Endothelial cell of umbilical vein (primary cell): Measurements from ENCODE around the gene RELT. TPM values are rescaled to one million over a fixed set of nuclear protein-coding genes. Genes with fewer than 3 reads are reported as not detected.

Experiments used
- BruUV-seq: library from RNA; stranded (reverse); fragments of 400-500 nt; replicated peaks from 2 replicates; lab custom pipeline; 2021; lab: Mats Ljungman, UMichigan
- CTCF ChIA-PET: fragments of 300-600, 350-600 bp; sonication (Branson Sonifier 250); formaldehyde crosslinking; loops from one replicate; lab custom pipeline; 2021; ENCODE audit warnings: antibody characterized with exemption, inconsistent platforms; lab: Charles Lee
- POLR2A ChIA-PET: fragments of 300-600, 350-600 bp; sonication (Branson Sonifier 250); formaldehyde crosslinking; loops from one replicate; lab custom pipeline; 2021; ENCODE audit warnings: antibody characterized with exemption, inconsistent platforms; lab: Charles Lee
- DNase-seq: peaks from one replicate; pipeline ENCODE4 v3.0.0-alpha.2; 2011; ENCODE audit warnings: low read depth, low spot score
- FAIRE-seq: peaks from 2 replicates; lab custom pipeline; 2011; peaks lifted over from hg19 to GRCh38; lab: Jason Lieb, UNC
- H2AFZ ChIP-seq: 2 replicates; pipeline ENCODE4 v1.6.0; 2012; ENCODE audit warnings: low read depth, low read length, control low read depth, inconsistent platforms
- H3K27ac ChIP-seq: 2 replicates; pipeline ENCODE4 v1.5.1; 2011; ENCODE audit warnings: low read depth, mild to moderate bottlenecking, control low read depth, low read length, moderate library complexity; ENCODE audit not compliant: insufficient read depth
- H3K27me3 ChIP-seq, 2 experiments: 2 replicates each; pipeline versions ENCODE4 v1.6.0 to v1.6.1; 2011; ENCODE audit warnings: low read length in 2 of 2, mixed read lengths in 1 of 2; ENCODE audit not compliant: control insufficient read depth in 2 of 2, insufficient read depth in 2 of 2
- H3K36me3 ChIP-seq, 2 experiments: 2 replicates in 1 of 2; 3 replicates in 1 of 2; pipeline ENCODE4 v1.5.1; 2011; ENCODE audit warnings: low read length in 2 of 2, mild to moderate bottlenecking in 1 of 2, moderate library complexity in 1 of 2; ENCODE audit not compliant: control insufficient read depth in 2 of 2, insufficient read depth in 2 of 2; ENCODE audit errors: extremely low read depth in 1 of 2
- H3K4me1 ChIP-seq: 3 replicates; pipeline ENCODE4 v1.5.1; 2011; ENCODE audit warnings: mild to moderate bottlenecking, low read length; ENCODE audit not compliant: control insufficient read depth, insufficient read depth; ENCODE audit errors: extremely low read depth
- H3K4me2 ChIP-seq: 2 replicates; pipeline ENCODE4 v1.6.1; 2011; ENCODE audit warnings: low read length, control low read depth, mixed read lengths; ENCODE audit not compliant: insufficient read depth
- H3K4me3 ChIP-seq, 3 experiments: fragments of 200-600 bp in 1 of 3; sonication (generic), shearing (Covaris generic) in 1 of 3; replicated peaks in 1 of 3; 2 replicates each; pipeline ENCODE4 v1.5.1; 2011 to 2016; ENCODE audit warnings: control low read depth in 3 of 3, low read length in 3 of 3, mild to moderate bottlenecking in 2 of 3, inconsistent platforms in 1 of 3, low read depth in 1 of 3, moderate library complexity in 1 of 3; ENCODE audit not compliant: insufficient read depth in 1 of 3
- H3K79me2 ChIP-seq: 2 replicates; pipeline ENCODE4 v1.6.0; 2012; ENCODE audit warnings: low read length, inconsistent platforms; ENCODE audit not compliant: control insufficient read depth, insufficient read depth
- H3K9ac ChIP-seq: replicated peaks from 2 replicates; pipeline ENCODE3; 2011; ENCODE audit warnings: low read length, control low read depth; ENCODE audit not compliant: insufficient read depth; ENCODE audit errors: extremely low read depth
- H3K9me1 ChIP-seq: replicated peaks from 3 replicates; pipeline ENCODE4 v1.6.0; 2011; ENCODE audit warnings: mild to moderate bottlenecking, low read length; ENCODE audit not compliant: control insufficient read depth, insufficient read depth; ENCODE audit errors: extremely low read depth
- H3K9me3 ChIP-seq: replicated peaks from 2 replicates; pipeline ENCODE4 v1.5.1; 2012; ENCODE audit warnings: low read length, inconsistent platforms; ENCODE audit not compliant: control insufficient read depth, insufficient read depth
- H4K20me1 ChIP-seq: replicated peaks from 2 replicates; pipeline ENCODE3; 2011; ENCODE audit warnings: mild to moderate bottlenecking, low read length; ENCODE audit not compliant: control insufficient read depth, insufficient read depth; ENCODE audit errors: extremely low read depth
- EZH2 ChIP-seq: IDR thresholded peaks from 2 replicates; pipeline ENCODE4 v1.6.1; 2012; ENCODE audit warnings: borderline replicate concordance, low read depth, mild to moderate bottlenecking, moderate library complexity, low read length, inconsistent platforms; ENCODE audit not compliant: severe bottlenecking
- FOS ChIP-seq: IDR thresholded peaks from 2 replicates; pipeline ENCODE4 v1.6.1; 2011; ENCODE audit warnings: mild to moderate bottlenecking, low read length, moderate library complexity, borderline replicate concordance; ENCODE audit not compliant: insufficient read depth
- GATA2 ChIP-seq: IDR thresholded peaks from 2 replicates; pipeline ENCODE4 v1.7.0; 2011; ENCODE audit warnings: low read depth, mild to moderate bottlenecking, moderate library complexity, mixed read lengths, low read length; ENCODE audit not compliant: insufficient read length, insufficient read depth
- JUN ChIP-seq: IDR thresholded peaks from 2 replicates; pipeline ENCODE4 v1.6.1; 2011; ENCODE audit warnings: borderline replicate concordance, low read depth; ENCODE audit not compliant: insufficient read length, insufficient read depth
- MYC ChIP-seq: IDR thresholded peaks from one replicate; pipeline ENCODE4 v1.6.1; 2011; ENCODE audit warnings: mild to moderate bottlenecking, low read depth, low read length
- POLR2A ChIP-seq: IDR thresholded peaks from 2 replicates; pipeline ENCODE4 v1.6.1; 2012; ENCODE audit warnings: low read depth, mild to moderate bottlenecking, control low read depth, low read length
- POLR2AphosphoS5 ChIP-seq: IDR thresholded peaks from 2 replicates; pipeline ENCODE4 v1.6.1; 2012; ENCODE audit warnings: low read depth, mild to moderate bottlenecking, control low read depth, low read length, moderate library complexity; ENCODE audit not compliant: insufficient read depth
- dilution Hi-C: fragments of 300-500 bp; cut with MboI; formaldehyde crosslinking; loops from one replicate; pipeline ENCODE4 v1.15.0; 2019; ENCODE audit warnings: low sequenced_read_pairs; ENCODE audit not compliant: extremely low pct_ligation_motif_present
- intact Hi-C: fragments of 100-400 bp; cut with micrococcal nuclease; formaldehyde crosslinking; loops from one replicate; pipeline ENCODE4 v1.10.0; 2022
- polyA plus RNA-seq, 4 experiments: library from polyadenylated mRNA; depleted of rRNA in 3 of 4; stranded (reverse) in 3 of 4; unstranded in 1 of 4; fragments of >200 nt; gene quantifications; 2 replicates each; pipeline versions ENCODE4 v1.2.1 to v1.2.3, GENCODE V29; 2011 to 2012; ENCODE audit warnings: missing spikeins in 1 of 4
- total RNA-seq: library from RNA; stranded (reverse); gene quantifications from 2 replicates; pipeline ENCODE4 v1.2.3, GENCODE V29; 2021
- TF ChIP-seq, protein P1 (sequence below): IDR thresholded peaks from 2 replicates; pipeline ENCODE4 v1.6.1; 2011; ENCODE audit not compliant: insufficient read depth, insufficient read length
- TF ChIP-seq, protein P2 (sequence below), 2 donors: IDR thresholded peaks; 1 replicate in 1 of 2; 2 replicates in 1 of 2; pipeline ENCODE4 v1.5.1; 2011; ENCODE audit warnings: low read length in 2 of 2, mild to moderate bottlenecking in 2 of 2, moderate library complexity in 2 of 2, control low read depth in 1 of 2, inconsistent platforms in 1 of 2, low read depth in 1 of 2; ENCODE audit not compliant: insufficient read depth in 1 of 2; ENCODE audit errors: extremely low read depth in 1 of 2

RELT gene
- total and polyA plus RNA-seq, 2 donors (not counting 3 experiments of a cell fraction or from before 2014, with no cell fraction given), result 6.7 to 13.1 TPM

DNA sequence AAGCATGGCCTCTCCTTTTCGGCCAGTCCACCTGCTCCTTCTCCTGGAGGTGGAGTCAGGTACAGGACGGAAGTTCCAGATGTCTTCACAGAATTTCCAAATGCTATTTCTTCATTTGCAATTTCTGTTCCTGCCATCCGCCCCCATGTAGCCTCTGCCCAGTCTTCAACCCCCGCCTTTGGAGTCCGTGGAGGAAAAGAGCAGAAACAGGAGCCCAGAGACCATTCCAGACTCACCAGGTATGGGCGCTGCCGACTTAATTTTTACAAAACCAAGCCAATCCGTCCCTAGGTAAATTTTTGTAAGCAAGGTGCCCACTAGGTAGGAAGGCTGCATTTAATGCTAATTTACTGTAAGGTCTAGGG lies 28.9 kb downstream of the RELT start:
- ChIA-PET CTCF (interaction anchor here (1.0 to 3.0 kb wide), 2 partner anchors 54 to 220 kb away, joined by 3 to 13 read pairs; no protein-coding TSS in a partner anchor), POLR2A (no interaction called here)

More for the DNA sequence above, 28.9 kb downstream of the RELT start:
- Histone ChIP-seq H3K9ac (no peak overlapping the region), H2AFZ (no peak overlapping the region), H3K4me1 (no peaks in the 10 kb centered on the region), H4K20me1 (no peaks in the 10 kb centered on the region), H3K9me3 (no peaks in the 10 kb centered on the region), H3K27me3 (no peaks in the 10 kb centered on the region), H3K36me3 (peaks cover 2 to 4% of the 10 kb centered on the region in 2 experiments), H3K79me2 (no peaks in the 10 kb centered on the region), H3K4me3 (no peak overlapping the region), H3K27ac (no peak overlapping the region), H3K9me1 (no peaks in the 10 kb centered on the region), H3K4me2 (no peak overlapping the region)
- DNase-seq (no peak), FAIRE-seq (no peak)
- intact Hi-C loops (loop anchor here (10.0 kb wide), 1 partner anchor 220 kb away; no protein-coding TSS in a partner anchor), dilution Hi-C loops (no loop called here)
- no TSS peak for BruUV-seq
- TF ChIP-seq, protein P1, sequence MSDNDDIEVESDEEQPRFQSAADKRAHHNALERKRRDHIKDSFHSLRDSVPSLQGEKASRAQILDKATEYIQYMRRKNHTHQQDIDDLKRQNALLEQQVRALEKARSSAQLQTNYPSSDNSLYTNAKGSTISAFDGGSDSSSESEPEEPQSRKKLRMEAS, result no peak
- TF ChIP-seq POLR2AphosphoS5, result no peak
- no peak for TF ChIP-seq POLR2A
- no peak for TF ChIP-seq JUN
- no peak for TF ChIP-seq FOS
- TF ChIP-seq, protein P2, sequence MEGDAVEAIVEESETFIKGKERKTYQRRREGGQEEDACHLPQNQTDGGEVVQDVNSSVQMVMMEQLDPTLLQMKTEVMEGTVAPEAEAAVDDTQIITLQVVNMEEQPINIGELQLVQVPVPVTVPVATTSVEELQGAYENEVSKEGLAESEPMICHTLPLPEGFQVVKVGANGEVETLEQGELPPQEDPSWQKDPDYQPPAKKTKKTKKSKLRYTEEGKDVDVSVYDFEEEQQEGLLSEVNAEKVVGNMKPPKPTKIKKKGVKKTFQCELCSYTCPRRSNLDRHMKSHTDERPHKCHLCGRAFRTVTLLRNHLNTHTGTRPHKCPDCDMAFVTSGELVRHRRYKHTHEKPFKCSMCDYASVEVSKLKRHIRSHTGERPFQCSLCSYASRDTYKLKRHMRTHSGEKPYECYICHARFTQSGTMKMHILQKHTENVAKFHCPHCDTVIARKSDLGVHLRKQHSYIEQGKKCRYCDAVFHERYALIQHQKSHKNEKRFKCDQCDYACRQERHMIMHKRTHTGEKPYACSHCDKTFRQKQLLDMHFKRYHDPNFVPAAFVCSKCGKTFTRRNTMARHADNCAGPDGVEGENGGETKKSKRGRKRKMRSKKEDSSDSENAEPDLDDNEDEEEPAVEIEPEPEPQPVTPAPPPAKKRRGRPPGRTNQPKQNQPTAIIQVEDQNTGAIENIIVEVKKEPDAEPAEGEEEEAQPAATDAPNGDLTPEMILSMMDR (IDR thresholded peaks at IDR 0.05; ENCODE audit: extremely low read depth in 1 of 2, insufficient read depth in 1 of 2, low read depth in 1 of 2, low read length in 2 of 2), result no peak
- no peak for TF ChIP-seq MYC
- no peak for TF ChIP-seq EZH2
- TF ChIP-seq GATA2, result no peak
